ENCODE results near the gene SCEL.

SCEL gene, protein sequence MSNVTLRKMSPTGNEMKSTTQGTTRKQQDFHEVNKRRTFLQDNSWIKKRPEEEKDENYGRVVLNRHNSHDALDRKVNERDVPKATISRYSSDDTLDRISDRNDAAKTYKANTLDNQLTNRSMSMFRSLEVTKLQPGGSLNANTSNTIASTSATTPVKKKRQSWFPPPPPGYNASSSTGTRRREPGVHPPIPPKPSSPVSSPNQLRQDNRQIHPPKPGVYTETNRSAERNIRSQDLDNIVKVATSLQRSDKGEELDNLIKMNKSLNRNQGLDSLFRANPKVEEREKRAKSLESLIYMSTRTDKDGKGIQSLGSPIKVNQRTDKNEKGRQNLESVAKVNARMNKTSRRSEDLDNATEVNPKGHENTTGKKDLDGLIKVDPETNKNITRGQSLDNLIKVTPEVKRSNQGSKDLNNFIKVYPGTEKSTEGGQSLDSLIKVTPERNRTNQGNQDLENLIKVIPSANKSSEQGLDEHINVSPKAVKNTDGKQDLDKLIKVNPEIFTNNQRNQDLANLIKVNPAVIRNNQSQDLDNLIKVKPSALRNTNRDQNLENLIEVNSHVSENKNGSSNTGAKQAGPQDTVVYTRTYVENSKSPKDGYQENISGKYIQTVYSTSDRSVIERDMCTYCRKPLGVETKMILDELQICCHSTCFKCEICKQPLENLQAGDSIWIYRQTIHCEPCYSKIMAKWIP

GRCh38 chr13:77535448-77535847 lies at the start of gene SCEL:
Gene SCEL, plus strand, starts transcription at chr13:77535706. Its CDS starts 20,170 bp downstream, at chr13:77555876.
- DNase-seq = peak in 36 of 42 donors; percentile 9 to 86 (median 47)
- intact Hi-C loops (cut with DNase I) = no loop called here

GRCh38 chr13:77489566-77490337 lies 45.8 kb upstream of the SCEL start:
- intact Hi-C loops (cut with DNase I) = loop anchor here (5.0 to 10.0 kb wide), 2 partner anchors 78 to 265 kb away; no protein-coding TSS in a partner anchor
- DNase-seq = no peak

- DNase-seq = peak in 22 of 42 donors; percentile 9 to 72 (median 38)
- intact Hi-C loops (cut with DNase I) = loop anchor here (5.0 to 10.0 kb wide), 2 partner anchors 74 to 262 kb away; no protein-coding TSS in a partner anchor
Measured at GRCh38 chr13:77492982-77493381, 42.5 kb upstream of the SCEL start.

DNA sequence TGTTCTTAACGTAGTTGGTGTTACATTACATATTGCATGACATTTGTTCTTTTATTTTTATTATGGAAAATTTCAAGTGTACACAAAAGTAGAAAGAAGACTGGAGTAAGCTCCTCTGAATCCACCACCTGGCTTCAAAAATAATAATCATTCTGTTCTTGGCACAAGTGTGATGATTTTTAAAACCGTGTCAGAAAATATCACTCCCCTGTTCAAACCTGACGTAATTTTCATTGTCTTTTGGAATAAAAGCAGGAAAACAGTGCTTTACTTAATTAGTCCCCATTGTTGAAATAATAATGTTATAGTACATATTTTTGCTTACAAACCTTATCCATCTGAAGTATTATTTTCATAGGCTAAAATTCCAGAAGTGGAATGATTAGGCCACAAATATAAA lies 41.3 kb upstream of the SCEL start:
- intact Hi-C loops (cut with DNase I) = loop anchor here (5.0 to 10.0 kb wide), 2 partner anchors 73 to 261 kb away; no protein-coding TSS in a partner anchor
- DNase-seq = no peak

GRCh38 chr13:77497350-77497749 lies 38.2 kb upstream of the SCEL start:
- DNase-seq = no peak
- intact Hi-C loops (cut with DNase I) = loop anchor here (10.0 kb wide), 1 partner anchor 257 kb away; no protein-coding TSS in a partner anchor

DNA sequence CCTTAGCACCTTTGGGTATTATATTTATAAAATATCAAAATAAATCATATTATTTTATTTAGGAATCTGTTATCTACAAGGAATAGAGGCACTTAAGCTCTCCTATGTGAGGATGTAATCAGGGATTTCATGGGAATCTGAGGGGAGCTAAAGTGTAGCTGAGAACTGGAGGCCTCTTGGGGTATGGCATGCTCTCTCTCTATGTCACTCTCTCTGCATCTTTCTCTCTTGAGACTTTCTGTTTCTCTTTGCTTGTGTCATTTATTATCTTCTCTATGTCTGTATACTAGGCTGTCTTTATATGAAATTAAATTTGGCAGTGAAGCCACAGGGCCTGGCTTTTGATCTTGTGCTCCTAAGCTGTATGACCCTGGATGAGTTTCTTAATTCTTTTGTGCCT lies 37.7 kb upstream of the SCEL start:
- DNase-seq = no peak
- intact Hi-C loops (cut with DNase I) = loop anchor here (10.0 kb wide), 1 partner anchor 257 kb away; no protein-coding TSS in a partner anchor

GRCh38 chr13:77502104-77502720 lies 33.3 kb upstream of the SCEL start:
- DNase-seq = no peak
- intact Hi-C loops (cut with DNase I) = no loop called here

- DNase-seq = no peak
- intact Hi-C loops (cut with DNase I) = no loop called here
Measured at GRCh38 chr13:77503398-77503797, 32.1 kb upstream of the SCEL start.

DNA sequence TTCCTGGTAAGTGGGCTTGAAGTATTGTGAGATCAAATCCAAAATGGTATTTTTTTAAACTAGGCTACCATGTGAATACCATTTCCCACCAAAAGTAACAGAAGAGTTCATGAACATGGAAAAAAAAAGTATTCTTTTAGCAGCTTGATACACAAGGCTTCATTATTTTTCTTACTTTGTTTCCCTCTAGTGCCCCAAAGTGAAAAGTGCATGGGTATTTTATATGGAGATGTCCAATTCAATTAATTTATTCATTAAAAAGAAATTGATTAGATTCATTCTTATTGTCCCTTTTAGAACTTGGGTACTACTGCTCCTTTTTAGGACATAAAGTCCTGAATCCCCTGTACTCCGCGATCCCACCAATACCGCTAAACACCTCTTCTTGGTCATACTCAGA lies 28.6 kb upstream of the SCEL start:
- intact Hi-C loops (cut with DNase I) = no loop called here
- DNase-seq = no peak

GRCh38 chr13:77507931-77508776 lies 27.4 kb upstream of the SCEL start:
- DNase-seq = no peak
- intact Hi-C loops (cut with DNase I) = no loop called here

DNA sequence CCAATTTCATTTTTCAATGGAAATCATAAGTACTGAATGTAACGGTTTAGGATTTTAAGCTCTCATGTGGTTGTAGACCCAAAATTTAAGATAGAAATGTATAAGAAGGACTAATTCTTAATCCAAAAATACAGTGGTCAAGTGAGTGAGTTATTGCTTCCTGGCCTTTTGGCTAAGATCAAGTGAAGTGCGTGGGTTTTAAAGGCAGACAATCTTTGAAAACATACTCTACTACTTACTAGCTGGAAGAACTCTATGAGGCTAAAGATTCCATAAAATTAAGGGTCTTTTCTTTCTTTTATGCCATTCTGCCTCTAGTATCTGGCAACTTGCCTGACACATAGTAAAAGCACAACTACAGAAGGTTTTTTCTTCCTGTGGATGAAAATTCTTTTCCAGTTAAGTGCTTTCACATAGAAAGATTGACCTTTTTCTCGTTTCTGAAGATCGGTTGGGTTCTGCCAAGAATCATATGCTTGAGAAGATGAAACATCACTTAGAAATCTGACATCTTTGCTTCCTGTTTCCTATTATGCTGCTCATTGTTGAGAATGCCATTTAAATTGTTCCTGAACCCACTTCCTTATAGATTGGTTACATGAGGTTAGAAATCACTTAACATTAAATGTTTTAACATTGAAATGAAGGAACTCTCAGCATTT lies 26.4 kb upstream of the SCEL start:
- intact Hi-C loops (cut with DNase I) = no loop called here
- DNase-seq = no peak

- intact Hi-C loops (cut with DNase I) = no loop called here
- no peak for DNase-seq
Measured at GRCh38 chr13:77510156-77510555, 25.4 kb upstream of the SCEL start.

GRCh38 chr13:77511552-77511951 lies 24.0 kb upstream of the SCEL start:
- intact Hi-C loops (cut with DNase I) = no loop called here
- no peak for DNase-seq

DNA sequence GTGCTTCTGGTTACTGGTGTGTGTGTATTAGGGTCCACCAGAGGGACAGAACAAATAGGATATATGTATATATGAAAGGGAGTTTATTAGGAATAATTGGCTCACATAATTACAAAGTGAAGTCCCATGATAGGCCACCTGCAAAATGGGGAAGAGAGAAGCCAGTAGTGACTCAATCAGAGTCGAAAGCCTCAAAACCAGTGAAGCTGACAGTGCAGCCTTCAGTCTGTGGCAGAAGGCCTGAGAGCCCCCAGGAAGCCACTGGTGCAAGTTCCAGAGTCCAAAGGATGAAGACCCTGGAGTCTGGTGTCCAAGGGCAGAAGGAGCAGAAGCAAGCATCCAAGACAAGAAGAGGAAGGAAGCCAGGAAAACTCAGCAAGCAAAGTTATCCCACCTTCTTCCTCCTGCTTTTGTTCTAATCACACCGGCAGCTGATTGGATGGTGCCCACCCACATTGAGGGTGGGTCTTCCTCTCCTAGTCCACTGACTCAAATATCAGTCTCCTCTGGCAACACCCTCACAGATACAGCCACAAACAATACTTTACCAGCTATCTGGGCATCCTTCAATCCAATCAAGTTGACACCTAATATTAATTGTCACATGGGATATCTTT lies 21.7 kb upstream of the SCEL start:
- intact Hi-C loops (cut with DNase I) = no loop called here
- DNase-seq = no peak

DNA sequence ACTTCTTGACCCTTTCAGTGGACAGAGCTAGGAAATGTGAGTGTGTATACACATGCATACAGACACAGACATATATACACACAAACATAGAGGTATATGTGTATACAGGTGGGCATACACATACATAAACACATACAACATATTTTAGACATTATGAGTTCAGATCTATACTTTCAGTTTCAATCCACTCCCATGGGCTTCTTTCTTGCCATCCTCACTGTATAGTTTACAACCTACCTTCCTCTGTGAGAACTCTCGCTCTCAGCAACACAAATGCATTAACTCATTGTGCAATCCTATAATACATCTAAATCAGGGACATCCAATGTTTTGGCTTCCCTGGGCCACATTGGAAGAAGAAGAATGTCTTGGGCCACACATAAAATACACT lies 21.2 kb upstream of the SCEL start:
- intact Hi-C loops (cut with DNase I) = no loop called here
- DNase-seq = no peak

DNA sequence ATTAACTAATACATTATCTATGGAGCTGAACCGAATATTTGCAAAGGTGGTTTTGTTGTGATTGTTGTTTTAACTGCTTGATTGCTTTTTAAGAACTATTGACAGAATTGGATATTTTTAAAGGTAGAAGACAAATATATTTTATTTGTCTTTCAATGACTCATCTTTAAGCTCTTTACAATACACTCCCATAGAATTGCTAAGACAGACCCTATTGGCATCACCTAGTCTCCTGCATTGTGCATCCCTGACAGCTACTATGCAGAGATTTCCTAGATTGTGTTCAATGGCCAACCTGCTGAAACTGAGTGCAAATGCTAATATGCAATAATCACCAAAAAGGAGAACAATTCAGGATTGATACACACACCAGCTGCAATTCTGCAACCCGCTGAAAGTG lies 19.7 kb upstream of the SCEL start:
- DNase-seq = no peak
- intact Hi-C loops (cut with DNase I) = no loop called here

- DNase-seq = no peak
Measured at GRCh38 chr13:77516342-77516789, 19.1 kb upstream of the SCEL start.

More at GRCh38 chr13:77516342-77516789, 19.1 kb upstream of the SCEL start:
- intact Hi-C loops (cut with DNase I) = no loop called here

All from head of caudate nucleus (tissue), 42 donors.